AG04449 (cell line): ENCODE results near the gene PDCD11.

Source experiments
- CTCF ChIA-PET: fragments of 350-600 bp; formaldehyde crosslinking; extraction: SDS; loops from one replicate; lab custom pipeline; 2021; ENCODE audit warnings: antibody characterized with exemption; lab: Yijun Ruan, JAX
- POLR2A ChIA-PET: fragments of 400-600, 350-600 bp; formaldehyde crosslinking; extraction: SDS; loops from one replicate; lab custom pipeline; 2020; ENCODE audit warnings: antibody characterized with exemption, inconsistent platforms; lab: Yijun Ruan, JAX
- DNase-seq: peaks from one replicate; pipeline ENCODE4 v3.0.0-alpha.2; 2010; ENCODE audit warnings: low read depth, low spot score
- H3K4me3 ChIP-seq: 2 replicates; pipeline ENCODE4 v1.5.1; 2011; ENCODE audit warnings: low read depth, mild to moderate bottlenecking, control low read depth, low read length
- CTCF ChIP-seq: IDR thresholded peaks from one replicate; pipeline ENCODE4 v1.5.1; 2011; ENCODE audit warnings: mild to moderate bottlenecking, moderate library complexity, low read length, control low read depth, inconsistent platforms; ENCODE audit not compliant: insufficient read depth; ENCODE audit errors: missing control alignments

Gene PDCD11

DNA sequence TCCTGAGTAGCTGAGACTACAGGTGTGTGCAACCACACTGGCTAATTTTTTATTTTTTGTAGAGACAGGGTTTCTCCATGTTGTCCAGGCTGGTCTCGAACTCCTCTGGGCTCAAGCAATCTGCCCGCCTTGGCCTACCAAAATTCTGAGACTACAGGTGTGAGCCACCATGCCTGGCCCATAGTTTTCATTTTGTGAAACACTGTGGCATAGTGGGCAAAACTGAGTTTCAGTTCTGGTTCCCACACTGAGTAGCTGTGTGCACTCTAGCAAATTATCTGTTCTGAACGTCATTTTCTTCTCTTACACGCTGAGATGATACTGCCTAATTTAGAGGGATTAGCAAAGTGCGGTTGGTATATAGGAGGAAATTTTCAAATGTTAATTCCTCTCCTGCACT lies 13.7 kb upstream of the PDCD11 start:
- no peak for DNase-seq
- CTCF ChIA-PET = no interaction called here
- POLR2A ChIA-PET = no interaction called here
- no peak for TF ChIP-seq CTCF
- H3K4me3 ChIP-seq = no peak overlapping the region

DNA sequence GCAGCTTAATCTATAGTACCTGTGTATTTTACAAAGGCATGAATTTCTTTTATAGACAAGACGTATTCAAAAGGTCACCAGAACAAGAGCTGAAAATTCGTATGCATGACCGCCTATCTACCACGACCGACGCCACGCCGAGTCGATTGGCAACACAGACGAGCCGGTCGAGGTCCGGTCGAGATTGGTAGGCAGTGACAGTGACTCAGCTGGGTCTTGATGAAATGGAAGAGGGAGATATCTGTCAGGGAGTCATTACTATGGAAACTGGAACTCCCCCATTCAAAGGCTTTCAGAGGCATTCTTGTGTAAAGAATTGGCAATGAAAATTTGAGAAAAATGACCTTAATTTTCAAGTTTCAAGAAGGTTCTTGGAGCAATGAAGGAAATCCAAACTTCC lies 2.2 kb upstream of the PDCD11 start:
- no peak overlapping the region for H3K4me3 ChIP-seq
- no peak for TF ChIP-seq CTCF
- CTCF ChIA-PET = interaction anchor here (1.2 to 1.9 kb wide), 2 partner anchors 22 to 58 kb away, joined by 3 to 9 read pairs; partner anchors contain the start of gene CALHM2
- POLR2A ChIA-PET = no interaction called here
- no peak for DNase-seq

- H3K4me3 ChIP-seq = peak overlapping the region; percentile 95
- POLR2A ChIA-PET = interaction anchor here (0.6 to 1.4 kb wide), 4 partner anchors 12 to 27 kb away, joined by 3 to 8 read pairs (median 4); partner anchors contain the start of gene TAF5
- no peak for TF ChIP-seq CTCF
- CTCF ChIA-PET = interaction anchor here (0.8 to 2.3 kb wide), 11 partner anchors 9 to 89 kb away, joined by 3 to 6 read pairs (median 3); no protein-coding TSS in a partner anchor
- DNase-seq = no peak
These were observed 716 bp upstream of the PDCD11 start for GRCh38 chr10:103395754-103396066.

- DNase-seq = no peak
- CTCF ChIA-PET = interaction anchor here (1.0 to 2.3 kb wide), 4 partner anchors 9 to 17 kb away, joined by 3 to 6 read pairs (median 3); no protein-coding TSS in a partner anchor
- POLR2A ChIA-PET = interaction anchor here (0.6 to 1.4 kb wide), 4 partner anchors 13 to 28 kb away, joined by 3 to 8 read pairs (median 4); partner anchors contain the start of gene TAF5
- TF ChIP-seq CTCF = no peak
- peak overlapping the region; percentile 95 for H3K4me3 ChIP-seq
These were observed 312 bp downstream of the PDCD11 start for GRCh38 chr10:103396789-103397087.

- TF ChIP-seq CTCF = no peak
- POLR2A ChIA-PET = interaction anchor here (0.6 to 1.4 kb wide), 2 partner anchors 23 to 29 kb away, joined by 3 to 8 read pairs; partner anchors contain the start of gene TAF5
- peak overlapping the region; percentile 95 for H3K4me3 ChIP-seq
- DNase-seq = no peak
- CTCF ChIA-PET = interaction anchor here (1.3 to 11.1 kb wide), 5 partner anchors 13 to 89 kb away, joined by 3 to 87 read pairs (median 6); no protein-coding TSS in a partner anchor
These were observed 882 bp downstream of the PDCD11 start for GRCh38 chr10:103397191-103397825.

DNA sequence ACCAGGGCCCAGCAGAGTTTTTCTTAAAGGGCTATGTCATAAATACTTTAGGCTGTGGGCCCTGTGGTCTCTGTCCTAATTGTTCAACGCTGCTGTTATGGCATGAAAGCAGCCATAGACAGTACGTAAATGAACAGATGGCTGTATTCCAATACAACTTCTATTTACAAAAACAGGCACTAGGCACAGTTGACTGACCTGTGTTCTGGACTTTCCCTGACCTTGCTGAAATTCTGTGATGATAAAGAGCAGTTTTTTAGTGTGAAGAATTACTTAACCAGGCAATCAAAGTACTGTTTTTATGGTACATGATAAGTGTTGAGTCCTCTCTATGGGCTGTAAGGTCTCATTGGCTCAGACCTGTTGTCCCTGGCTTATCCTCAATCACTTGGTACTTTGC lies 17.1 kb downstream of the PDCD11 start:
- TF ChIP-seq CTCF = no peak
- no peak for DNase-seq
- no peak overlapping the region for H3K4me3 ChIP-seq
- ChIA-PET CTCF (interaction anchor here (1.1 to 12.2 kb wide), 5 partner anchors 18 to 179 kb away, joined by 3 to 250 read pairs (median 6); partner anchors contain the start of genes ATP5MK and PDCD11), POLR2A (interaction anchor here (1.3 kb wide), 1 partner anchor 11 kb away, joined by 3 read pairs; no protein-coding TSS in a partner anchor)
